Neural crest cell (in vitro differentiated cells): ENCODE data around the gene FSTL4. TPM values are rescaled to one million over a fixed set of nuclear protein-coding genes. Genes with fewer than 3 reads are reported as not detected.

Experiments
- DNase-seq: peaks from one replicate; pipeline ENCODE4 v3.0.0; 2021; ENCODE audit warnings: low read depth, mixed read lengths, low spot score
- H3K27ac Mint-ChIP-seq: one replicate; pipeline ENCODE4 v1.8.0; 2021; ENCODE audit warnings: mild to moderate bottlenecking, mixed read lengths; ENCODE audit not compliant: unreplicated experiment
- H3K27me3 Mint-ChIP-seq: 2 replicates; pipeline ENCODE4 v1.8.0; 2021; ENCODE audit warnings: low read depth, mild to moderate bottlenecking, mixed read lengths
- H3K36me3 Mint-ChIP-seq: 2 replicates; pipeline ENCODE4 v1.8.0; 2021; ENCODE audit warnings: low read depth, mild to moderate bottlenecking, mixed read lengths
- H3K4me1 Mint-ChIP-seq: 2 replicates; pipeline ENCODE4 v1.8.0; 2021; ENCODE audit warnings: mixed read lengths
- H3K4me3 Mint-ChIP-seq: one replicate; pipeline ENCODE4 v1.8.0; 2021; ENCODE audit warnings: mild to moderate bottlenecking, mixed read lengths
- H3K9me3 Mint-ChIP-seq: 2 replicates; pipeline ENCODE4 v1.8.0; 2021; ENCODE audit warnings: mixed read lengths
- total RNA-seq: library from RNA; stranded (reverse); gene quantifications from 2 replicates; pipeline ENCODE4 v1.2.1, GENCODE V29; 2021
- TF ChIP-seq, protein P1 (sequence below): fragments of 200-600 bp; sonication (generic); conservative IDR thresholded peaks from 2 replicates; pipeline ENCODE4 v1.5.0; 2021; ENCODE audit warnings: antibody characterized with exemption, mild to moderate bottlenecking

The FSTL4 gene
- total RNA-seq, 1 donor from 2014 or later, result 2.0 TPM

DNA sequence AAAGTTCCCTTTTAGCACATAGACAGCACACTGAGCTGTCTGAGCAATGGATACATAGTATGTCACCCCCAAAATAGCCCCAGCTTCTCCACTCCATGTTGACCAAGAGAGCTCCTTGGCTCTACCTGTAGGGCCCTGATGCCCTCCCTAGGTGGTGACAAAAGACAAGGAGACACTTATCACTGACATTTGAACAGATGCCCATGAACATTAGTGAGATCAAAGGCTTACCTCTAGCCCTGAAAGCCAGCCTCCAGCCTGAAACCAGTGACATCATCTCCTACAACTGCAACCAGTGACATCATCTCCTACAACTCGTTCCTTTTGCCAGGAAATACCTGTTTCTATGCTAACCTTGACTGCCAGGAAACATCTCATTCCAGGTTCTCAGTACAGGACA, 122.7 kb downstream of the FSTL4 start:
- Mint-ChIP-seq H3K4me3 (no peak overlapping the region), H3K4me1 (no peaks in the 10 kb centered on the region), H3K9me3 (peaks cover 16% of the 10 kb centered on the region), H3K36me3 (no peaks in the 10 kb centered on the region), H3K27ac (no peak overlapping the region), H3K27me3 (peaks cover 2% of the 10 kb centered on the region)
- TF ChIP-seq, protein P1, sequence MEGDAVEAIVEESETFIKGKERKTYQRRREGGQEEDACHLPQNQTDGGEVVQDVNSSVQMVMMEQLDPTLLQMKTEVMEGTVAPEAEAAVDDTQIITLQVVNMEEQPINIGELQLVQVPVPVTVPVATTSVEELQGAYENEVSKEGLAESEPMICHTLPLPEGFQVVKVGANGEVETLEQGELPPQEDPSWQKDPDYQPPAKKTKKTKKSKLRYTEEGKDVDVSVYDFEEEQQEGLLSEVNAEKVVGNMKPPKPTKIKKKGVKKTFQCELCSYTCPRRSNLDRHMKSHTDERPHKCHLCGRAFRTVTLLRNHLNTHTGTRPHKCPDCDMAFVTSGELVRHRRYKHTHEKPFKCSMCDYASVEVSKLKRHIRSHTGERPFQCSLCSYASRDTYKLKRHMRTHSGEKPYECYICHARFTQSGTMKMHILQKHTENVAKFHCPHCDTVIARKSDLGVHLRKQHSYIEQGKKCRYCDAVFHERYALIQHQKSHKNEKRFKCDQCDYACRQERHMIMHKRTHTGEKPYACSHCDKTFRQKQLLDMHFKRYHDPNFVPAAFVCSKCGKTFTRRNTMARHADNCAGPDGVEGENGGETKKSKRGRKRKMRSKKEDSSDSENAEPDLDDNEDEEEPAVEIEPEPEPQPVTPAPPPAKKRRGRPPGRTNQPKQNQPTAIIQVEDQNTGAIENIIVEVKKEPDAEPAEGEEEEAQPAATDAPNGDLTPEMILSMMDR, result no peak
- DNase-seq, result no peak

DNA sequence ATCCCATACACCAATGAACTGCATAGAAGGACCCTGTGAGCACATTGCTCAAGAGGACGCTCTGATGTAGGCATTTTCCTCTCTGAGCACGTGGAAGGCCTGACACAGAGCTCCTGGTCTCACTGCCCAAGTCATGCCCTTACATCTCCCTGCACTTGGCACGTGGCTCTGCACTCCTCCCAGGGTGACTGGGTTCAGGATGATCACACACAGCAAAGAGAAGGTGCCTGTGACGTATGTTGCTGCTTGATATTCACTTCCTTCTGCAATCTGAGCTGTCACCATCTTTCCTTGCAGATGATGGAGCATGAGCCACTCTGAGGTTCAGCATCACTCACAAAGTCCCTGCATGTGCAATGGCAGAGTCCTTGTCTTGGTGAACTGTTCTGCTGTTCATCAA, 125.2 kb downstream of the FSTL4 start:
- H3K27ac Mint-ChIP-seq, result no peak overlapping the region
- no peak overlapping the region for H3K4me3 Mint-ChIP-seq
- peaks cover 5% of the 10 kb centered on the region for H3K27me3 Mint-ChIP-seq
- H3K9me3 Mint-ChIP-seq, result peaks cover 12% of the 10 kb centered on the region
- TF ChIP-seq, protein P1, result no peak
- DNase-seq, result no peak
- H3K36me3 Mint-ChIP-seq, result no peaks in the 10 kb centered on the region
- peaks cover 11% of the 10 kb centered on the region for H3K4me1 Mint-ChIP-seq

DNA sequence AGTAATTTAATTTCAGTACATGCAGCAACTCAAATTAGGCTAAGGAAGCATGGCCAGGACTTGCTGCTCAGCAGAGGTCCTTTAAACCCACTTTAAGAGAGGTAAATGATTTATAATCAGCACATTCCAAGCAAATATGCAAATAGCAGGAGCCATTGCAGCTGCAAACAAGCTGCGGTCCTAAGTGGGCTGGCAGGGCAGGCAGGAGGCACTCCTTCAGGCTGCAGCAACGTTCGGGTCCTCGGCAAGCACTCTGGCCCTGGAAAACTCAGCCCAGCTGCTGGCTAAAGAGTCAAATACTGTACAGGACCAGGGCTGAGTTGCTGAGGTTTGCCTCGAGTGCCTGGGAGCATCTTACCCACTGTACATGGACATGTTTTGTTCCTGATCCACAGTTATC, 126.9 kb downstream of the FSTL4 start:
- Mint-ChIP-seq H3K36me3 (no peaks in the 10 kb centered on the region), H3K4me1 (peaks cover 11% of the 10 kb centered on the region), H3K9me3 (peaks cover 6% of the 10 kb centered on the region), H3K27me3 (peaks cover 5% of the 10 kb centered on the region), H3K4me3 (no peak overlapping the region), H3K27ac (no peak overlapping the region)
- no peak for DNase-seq
- TF ChIP-seq, protein P1, result no peak

DNA sequence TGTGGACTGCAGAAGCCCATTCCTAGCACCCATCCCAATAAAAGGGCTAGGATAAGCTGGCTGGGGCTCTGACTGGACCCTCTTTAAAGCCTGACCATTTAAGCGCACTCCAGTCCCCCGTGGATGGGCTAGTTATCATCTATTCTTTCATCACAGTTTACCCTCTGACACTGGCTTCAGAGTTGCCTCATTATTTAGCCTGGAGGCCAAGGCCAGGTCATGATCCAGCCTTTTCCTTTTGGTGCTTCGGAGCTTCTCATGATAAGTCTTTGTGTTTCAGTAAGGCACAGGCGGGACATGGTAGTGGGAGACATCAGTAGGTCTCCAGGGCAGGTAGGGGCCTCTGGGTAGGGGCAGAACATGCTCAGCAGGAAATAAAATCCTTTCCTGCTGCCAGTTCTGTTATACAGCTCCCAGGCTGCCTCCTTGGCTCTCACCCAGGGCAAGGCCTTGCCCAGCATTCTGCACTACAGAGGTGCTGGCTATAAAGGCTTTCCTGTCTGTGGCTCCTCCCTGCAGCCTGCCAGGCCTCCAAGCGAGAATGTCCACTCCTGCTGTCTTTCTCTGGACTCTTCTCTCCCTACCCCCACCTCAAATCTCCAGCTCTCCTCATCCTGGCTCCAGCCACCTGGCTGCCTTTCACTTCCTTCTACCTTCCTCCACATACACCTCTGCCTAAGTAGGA, 128.8 kb downstream of the FSTL4 start:
- TF ChIP-seq, protein P1, result no peak
- no peak overlapping the region for H3K4me3 Mint-ChIP-seq
- peaks cover 11% of the 10 kb centered on the region for H3K4me1 Mint-ChIP-seq
- no peak for DNase-seq
- no peak overlapping the region for H3K27ac Mint-ChIP-seq
- H3K27me3 Mint-ChIP-seq, result peaks cover 5% of the 10 kb centered on the region
- H3K36me3 Mint-ChIP-seq, result no peaks in the 10 kb centered on the region
- no peaks in the 10 kb centered on the region for H3K9me3 Mint-ChIP-seq

DNA sequence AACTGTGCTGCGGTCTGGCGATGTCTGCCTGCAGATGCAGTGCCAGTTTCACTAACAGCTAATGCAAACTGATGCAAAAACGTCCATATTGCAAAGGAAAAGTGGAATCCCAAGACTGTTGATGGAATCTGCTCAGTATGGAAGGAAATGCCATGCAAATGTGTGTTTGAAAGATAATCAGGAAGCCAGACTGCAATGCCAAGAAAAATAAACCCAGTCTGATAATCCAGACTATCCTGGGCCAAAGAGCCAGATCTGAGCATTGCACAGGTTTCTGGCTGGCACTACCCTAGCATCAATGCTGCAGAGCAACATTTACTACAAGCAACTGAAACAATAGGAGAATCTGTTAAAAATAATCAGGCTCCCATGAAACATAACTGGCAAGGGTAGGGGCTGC, 130.3 kb downstream of the FSTL4 start:
- H3K4me1 Mint-ChIP-seq, result peaks cover 11% of the 10 kb centered on the region
- no peak for DNase-seq
- no peaks in the 10 kb centered on the region for H3K9me3 Mint-ChIP-seq
- no peak overlapping the region for H3K27ac Mint-ChIP-seq
- TF ChIP-seq, protein P1, result no peak
- no peak overlapping the region for H3K4me3 Mint-ChIP-seq
- peaks cover 5% of the 10 kb centered on the region for H3K27me3 Mint-ChIP-seq
- H3K36me3 Mint-ChIP-seq, result no peaks in the 10 kb centered on the region
